Measurements from ENCODE around the gene MIF4GD. TPM values are rescaled to one million over a fixed set of nuclear protein-coding genes. Genes with fewer than 3 reads are reported as not detected.

Gene MIF4GD
- total RNA-seq, 1 experiment from 2014 or later = 26.1 TPM

DNA sequence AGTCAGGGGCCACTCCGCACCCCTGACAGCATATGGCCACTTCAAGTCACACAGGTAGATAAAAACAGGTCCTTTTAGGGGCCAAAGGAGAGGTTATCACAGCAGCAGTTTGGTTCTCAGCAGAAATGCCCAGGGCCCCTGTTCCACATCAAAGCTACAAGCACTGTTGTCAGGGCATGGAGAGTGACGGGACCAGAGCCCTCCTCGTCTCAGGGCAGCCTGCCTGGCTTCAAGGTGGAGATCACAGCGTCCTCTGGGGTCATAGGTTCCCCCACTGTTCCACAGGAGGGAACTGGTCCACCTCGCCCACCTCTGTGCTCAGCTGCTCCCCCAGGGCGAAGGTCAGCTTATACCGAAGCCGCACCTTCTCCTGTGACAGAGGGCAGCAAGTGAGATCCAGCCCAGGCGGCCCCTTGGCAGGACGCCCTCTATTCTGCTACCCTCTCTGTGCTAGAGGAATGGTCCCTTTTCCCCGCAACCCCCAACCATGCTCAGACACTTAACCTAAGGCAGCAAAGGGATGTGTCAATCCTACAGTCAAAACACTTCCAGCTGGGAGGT is 32.9 kb downstream of the MIF4GD start:
- Mint-ChIP-seq H3K36me3 (ENCODE audit: insufficient read depth in 1 of 3, low read depth in 3 of 3) (peaks cover 35 to 84% (median 75%) of the 10 kb centered on the region in 3 experiments; a peak in 6 of 7 replicates), H3K4me3 (no peak overlapping the region), H3K4me1 (peaks cover 8 to 15% of the 10 kb centered on the region in 2 experiments), H3K27ac (peak overlapping the region in 2 of 3 experiments; percentile 14 to 44; a peak in 1 of 7 replicates), H3K9me3 (no peaks in the 10 kb centered on the region), H3K27me3 (ENCODE audit: low read depth) (no peaks in the 10 kb centered on the region)
- no CpG with 5 or more reads among the region's 11 CpGs for WGBS (ENCODE audit: extremely low coverage, insufficient read length, low lambda C conversion rate)
- no peak overlapping the region for H2BK5ac ChIP-seq (ENCODE audit: insufficient read length, low read length)
- H3T11ph ChIP-seq (ENCODE audit: low read length) = no peak overlapping the region
- H3K18ac ChIP-seq (ENCODE audit: insufficient read length, low read depth, low read length) = no peak overlapping the region
- H3K14ac ChIP-seq (ENCODE audit: insufficient read depth, low read length) = no peak overlapping the region
- no peak overlapping the region for H2BK120ac ChIP-seq (ENCODE audit: low read depth, low read length, poor library complexity, severe bottlenecking)
- no peak overlapping the region for H3K9ac ChIP-seq (ENCODE audit: extremely low read depth, insufficient read length, low read length)
- no peak overlapping the region for H2AFZ ChIP-seq (ENCODE audit: low read length)
- TF ChIP-seq, protein P1, sequence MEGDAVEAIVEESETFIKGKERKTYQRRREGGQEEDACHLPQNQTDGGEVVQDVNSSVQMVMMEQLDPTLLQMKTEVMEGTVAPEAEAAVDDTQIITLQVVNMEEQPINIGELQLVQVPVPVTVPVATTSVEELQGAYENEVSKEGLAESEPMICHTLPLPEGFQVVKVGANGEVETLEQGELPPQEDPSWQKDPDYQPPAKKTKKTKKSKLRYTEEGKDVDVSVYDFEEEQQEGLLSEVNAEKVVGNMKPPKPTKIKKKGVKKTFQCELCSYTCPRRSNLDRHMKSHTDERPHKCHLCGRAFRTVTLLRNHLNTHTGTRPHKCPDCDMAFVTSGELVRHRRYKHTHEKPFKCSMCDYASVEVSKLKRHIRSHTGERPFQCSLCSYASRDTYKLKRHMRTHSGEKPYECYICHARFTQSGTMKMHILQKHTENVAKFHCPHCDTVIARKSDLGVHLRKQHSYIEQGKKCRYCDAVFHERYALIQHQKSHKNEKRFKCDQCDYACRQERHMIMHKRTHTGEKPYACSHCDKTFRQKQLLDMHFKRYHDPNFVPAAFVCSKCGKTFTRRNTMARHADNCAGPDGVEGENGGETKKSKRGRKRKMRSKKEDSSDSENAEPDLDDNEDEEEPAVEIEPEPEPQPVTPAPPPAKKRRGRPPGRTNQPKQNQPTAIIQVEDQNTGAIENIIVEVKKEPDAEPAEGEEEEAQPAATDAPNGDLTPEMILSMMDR (conservative IDR thresholded peaks at IDR 0.05) = no peak
- no peak overlapping the region for H2BK12ac ChIP-seq (ENCODE audit: insufficient read length, low read depth, low read length)
- DNase-seq = no peak
- H4K91ac ChIP-seq (ENCODE audit: insufficient read length, low read depth, low read length) = no peak overlapping the region
- no peak overlapping the region for H3K4me2 ChIP-seq (ENCODE audit: insufficient read depth, insufficient read length, low read length)
- H2AK5ac ChIP-seq (ENCODE audit: insufficient read length, low read length) = no peak overlapping the region
- no peaks in the 10 kb centered on the region for H3K4me1 ChIP-seq (ENCODE audit: insufficient read depth, low read length)
- H4K8ac ChIP-seq (replicated peaks; ENCODE audit: insufficient read length, low read depth, low read length) = no peak overlapping the region
- H3K23ac ChIP-seq (ENCODE audit: insufficient read length, low read depth, low read length) = no peak overlapping the region
- no peaks in the 10 kb centered on the region for H3K9me3 ChIP-seq (ENCODE audit: control insufficient read depth, low read depth, low read length)
- no peak overlapping the region for H4K5ac ChIP-seq (ENCODE audit: insufficient read length, low read depth, low read length)
- no peak overlapping the region for H2BK15ac ChIP-seq (ENCODE audit: low read depth, low read length)
- H3K27ac ChIP-seq (ENCODE audit: insufficient read length, low read depth, low read length) = no peak overlapping the region
- H4K20me1 ChIP-seq (ENCODE audit: control insufficient read depth, insufficient read depth, insufficient read length) = peaks cover 4% of the 10 kb centered on the region
- no peaks in the 10 kb centered on the region for H3K79me2 ChIP-seq (ENCODE audit: insufficient read depth, low read length)
- no peak overlapping the region for H3K4ac ChIP-seq (ENCODE audit: low read depth, low read length)
- H3K23me2 ChIP-seq (ENCODE audit: insufficient read length, low read depth, low read length, poor library complexity, severe bottlenecking) = no peaks in the 10 kb centered on the region
- H3K79me1 ChIP-seq (ENCODE audit: insufficient read depth, low read depth, low read length, poor library complexity, severe bottlenecking) = no peaks in the 10 kb centered on the region
- H3K56ac ChIP-seq (ENCODE audit: insufficient read length, low read depth, low read length) = no peak overlapping the region
- no peak overlapping the region for H2BK20ac ChIP-seq (ENCODE audit: low read depth, low read length, poor library complexity, severe bottlenecking)
- no peaks in the 10 kb centered on the region for H3K27me3 ChIP-seq (ENCODE audit: insufficient read depth, low read length)

Measured in H9 (cell line).